DND-41 (cell line): ENCODE measurements around the gene PYGO2.
A peak's percentile ranks its signal among the peaks of the same experiment; 100 is the strongest.

Source experiments
- ATAC-seq: fragments of 200-7000 bp; cut with Tn5 transposase; 3 replicates; pipeline ENCODE4 v1.9.1; 2021; ENCODE audit warnings: low read depth; ENCODE audit not compliant: insufficient read depth
- DNase-seq: peaks from one replicate; pipeline ENCODE4 v3.0.0-alpha.2; 2020
- H2AFZ ChIP-seq: 2 replicates; pipeline ENCODE4 v1.6.0; 2012; ENCODE audit warnings: low read depth, low read length
- H3K27ac ChIP-seq: 2 replicates; pipeline ENCODE4 v1.5.1; 2012; ENCODE audit warnings: low read length, inconsistent platforms
- H3K27me3 ChIP-seq: fragments of 200-600 bp; sonication (generic); 2 replicates; pipeline ENCODE4 v1.6.0; 2012; ENCODE audit warnings: low read length, mild to moderate bottlenecking, inconsistent platforms; ENCODE audit not compliant: insufficient read depth, poor library complexity
- H3K36me3 ChIP-seq: 2 replicates; pipeline ENCODE4 v1.5.1; 2012; ENCODE audit warnings: low read length, inconsistent platforms; ENCODE audit not compliant: insufficient read depth
- H3K4me1 ChIP-seq: 2 replicates; pipeline ENCODE4 v1.5.1; 2012; ENCODE audit warnings: mild to moderate bottlenecking, low read length; ENCODE audit not compliant: insufficient read depth
- H3K4me2 ChIP-seq: 2 replicates; pipeline ENCODE4 v1.6.0; 2012; ENCODE audit warnings: mild to moderate bottlenecking, moderate library complexity, low read length, inconsistent platforms; ENCODE audit not compliant: insufficient read depth
- H3K4me3 ChIP-seq, 2 experiments: fragments of 200-600 bp in 1 of 2; shearing (Covaris generic) in 1 of 2; 2 replicates each; pipeline ENCODE4 v1.5.1; 2012 to 2016; ENCODE audit warnings: inconsistent platforms in 2 of 2, low read length in 2 of 2, mild to moderate bottlenecking in 2 of 2, low read depth in 1 of 2, moderate library complexity in 1 of 2
- H3K79me2 ChIP-seq: 2 replicates; pipeline ENCODE4 v1.6.0; 2012; ENCODE audit warnings: low read length, inconsistent platforms; ENCODE audit not compliant: insufficient read depth
- H3K9ac ChIP-seq: 2 replicates; pipeline ENCODE4 v1.6.0; 2012; ENCODE audit warnings: low read depth, mild to moderate bottlenecking, inconsistent platforms, low read length, moderate library complexity
- H3K9me3 ChIP-seq: 2 replicates; pipeline ENCODE4 v1.5.1; 2012; ENCODE audit warnings: low read length, moderate library complexity, mild to moderate bottlenecking, inconsistent platforms; ENCODE audit not compliant: insufficient read depth, severe bottlenecking
- H4K20me1 ChIP-seq: 2 replicates; pipeline ENCODE4 v1.6.0; 2012; ENCODE audit warnings: low read length; ENCODE audit not compliant: insufficient read depth
- CTCF ChIP-seq: IDR thresholded peaks from 2 replicates; pipeline ENCODE4 v1.5.1; 2012; ENCODE audit warnings: borderline replicate concordance, low read length, moderate library complexity, mild to moderate bottlenecking; ENCODE audit not compliant: poor library complexity, severe bottlenecking; ENCODE audit errors: extremely low read depth
- EZH2 ChIP-seq: IDR thresholded peaks from 3 replicates; pipeline ENCODE4 v1.6.1; 2012; ENCODE audit warnings: borderline replicate concordance, low read depth, mild to moderate bottlenecking, moderate library complexity, low read length, inconsistent platforms; ENCODE audit not compliant: severe bottlenecking

The PYGO2 gene

GRCh38 chr1:155001675-155002463 lies 40.3 kb upstream of the PYGO2 start:
- Histone ChIP-seq H3K4me3 (no peak overlapping the region), H3K27me3 (peaks cover 55% of the 10 kb centered on the region), H3K4me2 (peak overlapping the region; percentile 15; the same call in 1 of the 2 replicates), H3K79me2 (no peaks in the 10 kb centered on the region), H3K9ac (no peak overlapping the region), H3K4me1 (peaks cover 37% of the 10 kb centered on the region), H4K20me1 (peaks cover 77% of the 10 kb centered on the region), H2AFZ (no peak overlapping the region), H3K36me3 (no peaks in the 10 kb centered on the region), H3K27ac (no peak overlapping the region), H3K9me3 (no peaks in the 10 kb centered on the region)
- TF ChIP-seq CTCF (no peak), EZH2 (peak; percentile 37)
- peak; percentile 77 for DNase-seq
- ATAC-seq, result peak; percentile 31; the same call in 2 of the 3 replicates

- no peak for ATAC-seq
- Histone ChIP-seq H3K4me1 (peaks cover 37% of the 10 kb centered on the region), H3K9ac (no peak overlapping the region), H4K20me1 (peaks cover 77% of the 10 kb centered on the region), H3K4me3 (no peak overlapping the region), H3K4me2 (no peak overlapping the region), H2AFZ (no peak overlapping the region), H3K36me3 (no peaks in the 10 kb centered on the region), H3K79me2 (no peaks in the 10 kb centered on the region), H3K27me3 (peaks cover 55% of the 10 kb centered on the region), H3K9me3 (no peaks in the 10 kb centered on the region), H3K27ac (no peak overlapping the region)
- no peak for TF ChIP-seq CTCF
- TF ChIP-seq EZH2, result no peak
- no peak for DNase-seq
Measured at GRCh38 chr1:155001425-155001674, 39.8 kb upstream of the PYGO2 start.

- Histone ChIP-seq H3K9ac (no peak overlapping the region), H2AFZ (no peak overlapping the region), H4K20me1 (peaks cover 73% of the 10 kb centered on the region), H3K4me3 (no peak overlapping the region), H3K4me1 (peaks cover 37% of the 10 kb centered on the region), H3K9me3 (no peaks in the 10 kb centered on the region), H3K4me2 (no peak overlapping the region; the same call in 1 of the 2 replicates), H3K79me2 (no peaks in the 10 kb centered on the region), H3K27me3 (peaks cover 55% of the 10 kb centered on the region), H3K36me3 (no peaks in the 10 kb centered on the region), H3K27ac (no peak overlapping the region)
- ATAC-seq (no peak), DNase-seq (no peak)
- TF ChIP-seq EZH2 (no peak), CTCF (no peak)
Measured at GRCh38 chr1:155000726-155001424, 39.3 kb upstream of the PYGO2 start.
